Osteoblast (primary cell): ENCODE measurements around the gene ZSCAN5B. TPM values are rescaled to one million over a fixed set of nuclear protein-coding genes. Genes with fewer than 3 reads are reported as not detected.

Source experiments
- DNase-seq: peaks from one replicate; pipeline ENCODE4 v3.0.0; 2011; ENCODE audit warnings: low spot score, mixed read lengths; ENCODE audit not compliant: insufficient read length; ENCODE audit errors: missing footprints
- H2AFZ ChIP-seq: 2 replicates; pipeline ENCODE4 v1.6.0; 2011; ENCODE audit warnings: mild to moderate bottlenecking, low read length
- H3K27ac ChIP-seq: 2 replicates; pipeline ENCODE4 v1.5.1; 2011; ENCODE audit warnings: mild to moderate bottlenecking, low read depth, low read length, moderate library complexity
- H3K27me3 ChIP-seq: 2 replicates; pipeline ENCODE4 v1.6.0; 2012; ENCODE audit warnings: mild to moderate bottlenecking, control low read depth, inconsistent platforms, low read length, moderate library complexity; ENCODE audit not compliant: insufficient read depth
- H3K36me3 ChIP-seq: 2 replicates; pipeline ENCODE4 v1.5.1; 2011; ENCODE audit warnings: mild to moderate bottlenecking, low read length, control low read depth, moderate library complexity; ENCODE audit not compliant: insufficient read depth
- H3K4me1 ChIP-seq: 2 replicates; pipeline ENCODE4 v1.5.1; 2011; ENCODE audit warnings: mild to moderate bottlenecking, low read length, control low read depth, moderate library complexity; ENCODE audit not compliant: insufficient read depth
- H3K4me2 ChIP-seq: 2 replicates; pipeline ENCODE4 v1.6.0; 2011; ENCODE audit warnings: mild to moderate bottlenecking, low read length; ENCODE audit not compliant: insufficient read depth
- H3K4me3 ChIP-seq: fragments of 200-600 bp; sonication (generic); 3 replicates; pipeline ENCODE4 v1.5.1; 2012; ENCODE audit warnings: mild to moderate bottlenecking, low read length, inconsistent platforms; ENCODE audit not compliant: insufficient read depth
- H3K79me2 ChIP-seq: 2 replicates; pipeline ENCODE4 v1.6.0; 2012; ENCODE audit warnings: mild to moderate bottlenecking, low read length, control low read depth, inconsistent platforms; ENCODE audit not compliant: insufficient read depth
- H3K9me3 ChIP-seq: 2 replicates; pipeline ENCODE4 v1.5.1; 2011; ENCODE audit warnings: low read depth, low read length, control low read depth
- H4K20me1 ChIP-seq: 2 replicates; pipeline ENCODE4 v1.6.0; 2012; ENCODE audit warnings: mild to moderate bottlenecking, low read length, control low read depth; ENCODE audit not compliant: insufficient read depth
- total RNA-seq: library from RNA; depleted of rRNA; stranded (reverse); fragments of >200 nt; gene quantifications from 2 replicates; pipeline ENCODE4 v1.2.3, GENCODE V29; 2012
- TF ChIP-seq, protein P1 (sequence below): IDR thresholded peaks from 2 replicates; pipeline ENCODE4 v1.5.1; 2011; ENCODE audit warnings: mild to moderate bottlenecking, low read depth, low read length, moderate library complexity; ENCODE audit errors: extremely low read depth

ZSCAN5B gene
- total RNA-seq, 1 donor, result under 0.01 TPM

DNA sequence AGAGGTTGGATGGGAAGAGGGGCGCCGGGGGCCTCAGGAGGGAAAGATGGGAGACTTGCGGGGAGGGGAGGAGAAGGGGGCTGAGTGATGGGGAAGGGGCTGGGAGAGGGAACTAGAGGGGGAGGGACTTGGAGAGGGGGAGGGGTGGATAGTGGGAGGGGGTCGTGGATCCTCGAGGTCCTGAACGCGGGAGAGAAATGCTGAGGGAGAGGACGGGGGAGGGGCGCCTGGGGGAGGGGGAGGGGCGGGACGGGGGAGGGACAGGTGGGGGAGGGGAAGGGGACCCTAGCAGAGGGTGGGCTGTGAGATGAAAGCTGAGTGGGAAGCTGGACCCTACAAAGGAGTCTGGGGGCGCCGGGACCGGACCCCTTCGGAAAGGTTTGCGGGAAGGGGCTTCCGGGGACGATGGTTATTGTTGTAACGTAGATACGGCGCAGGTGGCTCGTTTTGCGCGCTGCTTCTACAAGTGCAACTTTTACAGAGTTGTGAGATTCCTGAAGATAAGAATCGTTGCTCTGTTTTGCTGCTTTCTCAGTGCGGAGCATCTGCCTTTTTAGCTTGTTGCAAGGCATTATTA lies 56.1 kb downstream of the ZSCAN5B start:
- H3K36me3 ChIP-seq, result no peaks in the 10 kb centered on the region
- peak overlapping the region; percentile 90 for H3K4me2 ChIP-seq
- peak overlapping the region; percentile 18 for H2AFZ ChIP-seq
- H3K79me2 ChIP-seq, result peaks cover 27% of the 10 kb centered on the region
- peaks cover 14% of the 10 kb centered on the region for H3K4me1 ChIP-seq
- peak; percentile 84 for DNase-seq
- no peaks in the 10 kb centered on the region for H3K27me3 ChIP-seq
- peak overlapping the region; percentile 76 for H3K4me3 ChIP-seq
- H3K27ac ChIP-seq, result no peak overlapping the region
- no peaks in the 10 kb centered on the region for H3K9me3 ChIP-seq
- no peaks in the 10 kb centered on the region for H4K20me1 ChIP-seq
- TF ChIP-seq, protein P1, sequence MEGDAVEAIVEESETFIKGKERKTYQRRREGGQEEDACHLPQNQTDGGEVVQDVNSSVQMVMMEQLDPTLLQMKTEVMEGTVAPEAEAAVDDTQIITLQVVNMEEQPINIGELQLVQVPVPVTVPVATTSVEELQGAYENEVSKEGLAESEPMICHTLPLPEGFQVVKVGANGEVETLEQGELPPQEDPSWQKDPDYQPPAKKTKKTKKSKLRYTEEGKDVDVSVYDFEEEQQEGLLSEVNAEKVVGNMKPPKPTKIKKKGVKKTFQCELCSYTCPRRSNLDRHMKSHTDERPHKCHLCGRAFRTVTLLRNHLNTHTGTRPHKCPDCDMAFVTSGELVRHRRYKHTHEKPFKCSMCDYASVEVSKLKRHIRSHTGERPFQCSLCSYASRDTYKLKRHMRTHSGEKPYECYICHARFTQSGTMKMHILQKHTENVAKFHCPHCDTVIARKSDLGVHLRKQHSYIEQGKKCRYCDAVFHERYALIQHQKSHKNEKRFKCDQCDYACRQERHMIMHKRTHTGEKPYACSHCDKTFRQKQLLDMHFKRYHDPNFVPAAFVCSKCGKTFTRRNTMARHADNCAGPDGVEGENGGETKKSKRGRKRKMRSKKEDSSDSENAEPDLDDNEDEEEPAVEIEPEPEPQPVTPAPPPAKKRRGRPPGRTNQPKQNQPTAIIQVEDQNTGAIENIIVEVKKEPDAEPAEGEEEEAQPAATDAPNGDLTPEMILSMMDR, result no peak

DNA sequence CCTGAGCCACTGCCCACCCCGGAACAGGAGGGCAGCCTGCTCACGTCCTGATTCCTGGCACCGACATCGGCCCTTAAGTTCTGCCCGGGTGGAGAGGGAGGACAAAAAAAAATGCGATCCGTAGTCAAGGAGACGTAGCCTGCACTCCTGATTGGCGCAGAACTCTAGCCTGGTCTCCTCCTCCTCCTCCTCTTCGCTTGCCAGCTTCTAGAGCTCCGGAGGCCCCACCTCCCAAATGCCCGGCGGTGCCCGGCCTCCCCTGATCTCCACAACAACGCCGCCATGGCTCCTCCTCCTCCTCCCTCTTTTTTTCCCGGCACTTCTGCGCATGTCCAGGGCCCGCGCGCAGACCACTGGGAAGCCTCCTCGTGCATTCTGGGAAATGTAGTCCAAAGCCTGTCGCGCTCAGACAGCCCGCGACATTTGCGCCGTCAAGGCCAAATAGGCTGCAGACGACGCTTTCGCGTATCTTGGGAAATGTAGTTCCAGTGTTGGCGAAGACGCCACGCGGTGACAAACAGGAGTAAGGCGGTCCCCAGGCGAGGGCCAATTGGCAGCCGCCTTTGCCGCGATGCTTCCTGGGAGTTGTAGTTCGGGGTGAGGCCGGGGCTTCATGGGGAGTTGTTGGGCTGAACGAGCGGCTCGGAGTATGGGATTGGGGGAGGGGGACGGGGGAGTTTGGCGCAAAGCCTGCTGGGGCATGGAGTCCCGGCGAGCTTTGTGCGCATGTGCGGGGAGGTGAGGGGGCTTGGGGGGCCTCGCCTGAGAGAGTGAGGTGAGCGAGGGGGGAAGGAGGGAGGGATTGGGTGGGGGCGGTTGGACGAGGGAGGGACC lies 56.8 kb downstream of the ZSCAN5B start, which contains the start of gene ZNF444:
ZNF444 (plus strand) TSS at position 705 of the 834 bp plus-strand sequence. CDS start 5,625 bp downstream, outside the sequence.
- TF ChIP-seq, protein P1, result no peak
- H3K9me3 ChIP-seq, result no peaks in the 10 kb centered on the region
- peak within 1 kb of the TSS; percentile 93 for H2AFZ ChIP-seq
- no peaks in the 10 kb centered on the region for H4K20me1 ChIP-seq
- DNase-seq, result peak; percentile 100
- H3K27ac ChIP-seq, result peak within 1 kb of the TSS; percentile 62
- H3K36me3 ChIP-seq, result no peaks in the 10 kb centered on the region
- peaks cover 14% of the 10 kb centered on the region for H3K4me1 ChIP-seq
- no peaks in the 10 kb centered on the region for H3K27me3 ChIP-seq
- H3K4me3 ChIP-seq, result peak within 1 kb of the TSS; percentile 76
- H3K79me2 ChIP-seq, result peaks cover 27% of the 10 kb centered on the region
- peak within 1 kb of the TSS; percentile 90 for H3K4me2 ChIP-seq

DNA sequence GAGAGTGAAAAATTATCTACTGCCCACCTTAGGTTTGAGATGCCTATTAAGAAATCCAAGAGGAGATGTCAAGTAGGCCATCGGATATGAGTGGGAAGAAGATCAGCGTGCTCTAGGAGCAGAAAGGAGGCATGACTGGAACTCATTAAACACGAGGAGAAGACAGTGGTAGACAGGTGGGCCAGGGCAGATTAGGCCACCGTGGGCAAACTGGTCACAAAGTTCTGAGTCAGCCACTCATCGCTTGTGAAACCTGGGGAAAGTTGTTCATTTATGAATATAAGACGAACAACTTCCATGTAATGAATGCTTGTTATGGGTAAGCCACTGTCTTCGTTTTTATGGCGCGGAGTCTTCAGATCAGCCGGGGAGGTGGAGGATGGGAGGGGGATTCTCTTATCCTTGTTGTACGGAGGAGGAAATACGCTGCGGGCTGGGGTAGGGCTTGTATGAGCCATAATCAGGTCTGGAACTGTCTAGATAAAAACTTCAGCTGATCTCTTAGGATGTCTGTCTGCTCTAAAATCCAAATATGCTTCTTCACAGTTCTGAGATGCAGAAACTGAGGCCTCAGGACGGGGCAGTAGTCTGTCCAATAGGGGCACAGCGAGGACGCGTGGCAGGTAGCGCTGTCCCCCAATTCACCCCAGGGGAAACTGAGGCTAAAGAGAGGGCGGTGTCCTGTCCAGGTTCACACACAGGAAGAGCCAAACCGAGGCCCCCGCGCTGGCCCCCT lies 57.6 kb downstream of the ZSCAN5B start:
- peak overlapping the region; percentile 76 for H3K4me3 ChIP-seq
- H3K4me2 ChIP-seq, result peak overlapping the region; percentile 90
- DNase-seq, result peak; percentile 48
- H3K27ac ChIP-seq, result peak overlapping the region; percentile 62
- TF ChIP-seq, protein P1, result no peak
- H3K9me3 ChIP-seq, result no peaks in the 10 kb centered on the region
- H3K4me1 ChIP-seq, result peaks cover 14% of the 10 kb centered on the region
- peak overlapping the region; percentile 93 for H2AFZ ChIP-seq
- no peaks in the 10 kb centered on the region for H3K27me3 ChIP-seq
- peaks cover 27% of the 10 kb centered on the region for H3K79me2 ChIP-seq
- H3K36me3 ChIP-seq, result no peaks in the 10 kb centered on the region
- no peaks in the 10 kb centered on the region for H4K20me1 ChIP-seq

Other genes with a start within 250 kb of the ZSCAN5B start
- not detected in 2 replicates for gene NLRP8, start 250.0 kb downstream of the ZSCAN5B start, total RNA-seq
- not detected in 2 replicates for gene NLRP5, start 211.0 kb downstream of the ZSCAN5B start, total RNA-seq
- gene ZNF787, start 76.5 kb downstream of the ZSCAN5B start, total RNA-seq, result 23.6 and 27.5 TPM in 2 replicates
- gene ZNF444, start 56.5 kb downstream of the ZSCAN5B start, total RNA-seq, result 13.0 and 16.6 TPM in 2 replicates
- not detected in 2 replicates for gene GALP, start 21.8 kb downstream of the ZSCAN5B start, total RNA-seq
- not detected in 2 replicates for gene ZSCAN5C, start 4.5 kb upstream of the ZSCAN5B start, total RNA-seq
- gene EDDM13, start 75.0 kb upstream of the ZSCAN5B start, total RNA-seq, result not detected in 2 replicates
- 4.3 and 6.8 TPM in 2 replicates for gene ZSCAN5A, start 117.1 kb upstream of the ZSCAN5B start, total RNA-seq
- 2.2 and 3.2 TPM in 2 replicates for gene ZNF582, start 195.8 kb upstream of the ZSCAN5B start, total RNA-seq
- gene ZNF583, start 206.5 kb upstream of the ZSCAN5B start, total RNA-seq, result 7.6 and 10.3 TPM in 2 replicates